Hepatocyte (in vitro differentiated cells): ENCODE results near the gene SCTR.

Experiments used
- EZH2 ChIP-seq: fragments of 200-600 bp; sonication (generic); IDR thresholded peaks from 2 replicates; pipeline ENCODE4 v1.6.1; 2016; ENCODE audit warnings: antibody characterized with exemption, mild to moderate bottlenecking, borderline replicate concordance
- TF ChIP-seq, protein P1 (sequence below): fragments of 200-600 bp; sonication (generic); IDR thresholded peaks from 2 replicates; pipeline ENCODE4 v1.5.1; 2016; ENCODE audit warnings: antibody characterized with exemption, mild to moderate bottlenecking; ENCODE audit not compliant: poor library complexity

DNA sequence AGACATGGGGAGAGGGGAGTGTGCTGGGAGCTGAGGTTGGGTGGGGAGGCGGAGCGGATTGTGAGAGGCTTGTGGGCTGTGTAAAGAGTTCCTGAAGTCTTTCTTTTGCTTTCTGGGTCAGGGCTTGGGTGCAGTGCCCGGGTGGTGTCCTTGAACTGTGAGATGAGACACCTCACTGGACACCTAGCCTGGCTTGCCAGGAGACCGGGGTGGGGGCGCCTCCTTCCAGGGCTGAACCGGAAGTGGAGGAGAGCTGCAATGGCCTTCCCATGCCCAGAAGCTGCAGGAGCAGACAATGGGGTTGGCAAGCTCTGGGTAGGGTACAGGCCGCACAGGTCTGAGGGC is 88.4 kb downstream of the SCTR start:
- TF ChIP-seq, protein P1, sequence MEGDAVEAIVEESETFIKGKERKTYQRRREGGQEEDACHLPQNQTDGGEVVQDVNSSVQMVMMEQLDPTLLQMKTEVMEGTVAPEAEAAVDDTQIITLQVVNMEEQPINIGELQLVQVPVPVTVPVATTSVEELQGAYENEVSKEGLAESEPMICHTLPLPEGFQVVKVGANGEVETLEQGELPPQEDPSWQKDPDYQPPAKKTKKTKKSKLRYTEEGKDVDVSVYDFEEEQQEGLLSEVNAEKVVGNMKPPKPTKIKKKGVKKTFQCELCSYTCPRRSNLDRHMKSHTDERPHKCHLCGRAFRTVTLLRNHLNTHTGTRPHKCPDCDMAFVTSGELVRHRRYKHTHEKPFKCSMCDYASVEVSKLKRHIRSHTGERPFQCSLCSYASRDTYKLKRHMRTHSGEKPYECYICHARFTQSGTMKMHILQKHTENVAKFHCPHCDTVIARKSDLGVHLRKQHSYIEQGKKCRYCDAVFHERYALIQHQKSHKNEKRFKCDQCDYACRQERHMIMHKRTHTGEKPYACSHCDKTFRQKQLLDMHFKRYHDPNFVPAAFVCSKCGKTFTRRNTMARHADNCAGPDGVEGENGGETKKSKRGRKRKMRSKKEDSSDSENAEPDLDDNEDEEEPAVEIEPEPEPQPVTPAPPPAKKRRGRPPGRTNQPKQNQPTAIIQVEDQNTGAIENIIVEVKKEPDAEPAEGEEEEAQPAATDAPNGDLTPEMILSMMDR: no peak
- TF ChIP-seq EZH2: no peak
